ENCODE results near the gene CD22. TPM values are rescaled to one million over a fixed set of nuclear protein-coding genes. Genes with fewer than 3 reads are reported as not detected.

Gene CD22
- total RNA-seq, 1 experiment from 2014 or later: not detected

DNA sequence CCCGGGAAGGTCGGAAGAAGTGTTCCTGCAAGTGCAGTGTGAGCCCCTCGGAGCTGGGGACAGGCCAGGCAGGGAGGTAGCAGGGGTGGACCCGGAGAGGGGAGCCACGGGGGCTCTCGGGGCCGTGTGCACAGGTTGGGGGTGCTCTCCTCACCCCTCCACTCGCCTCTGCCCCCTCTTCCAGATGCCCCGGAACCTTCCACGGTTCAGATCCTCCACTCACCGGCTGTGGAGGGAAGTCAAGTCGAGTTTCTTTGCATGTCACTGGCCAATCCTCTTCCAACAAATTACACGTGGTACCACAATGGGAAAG is 9.0 kb downstream of the CD22 start:
- TF ChIP-seq, protein P1, sequence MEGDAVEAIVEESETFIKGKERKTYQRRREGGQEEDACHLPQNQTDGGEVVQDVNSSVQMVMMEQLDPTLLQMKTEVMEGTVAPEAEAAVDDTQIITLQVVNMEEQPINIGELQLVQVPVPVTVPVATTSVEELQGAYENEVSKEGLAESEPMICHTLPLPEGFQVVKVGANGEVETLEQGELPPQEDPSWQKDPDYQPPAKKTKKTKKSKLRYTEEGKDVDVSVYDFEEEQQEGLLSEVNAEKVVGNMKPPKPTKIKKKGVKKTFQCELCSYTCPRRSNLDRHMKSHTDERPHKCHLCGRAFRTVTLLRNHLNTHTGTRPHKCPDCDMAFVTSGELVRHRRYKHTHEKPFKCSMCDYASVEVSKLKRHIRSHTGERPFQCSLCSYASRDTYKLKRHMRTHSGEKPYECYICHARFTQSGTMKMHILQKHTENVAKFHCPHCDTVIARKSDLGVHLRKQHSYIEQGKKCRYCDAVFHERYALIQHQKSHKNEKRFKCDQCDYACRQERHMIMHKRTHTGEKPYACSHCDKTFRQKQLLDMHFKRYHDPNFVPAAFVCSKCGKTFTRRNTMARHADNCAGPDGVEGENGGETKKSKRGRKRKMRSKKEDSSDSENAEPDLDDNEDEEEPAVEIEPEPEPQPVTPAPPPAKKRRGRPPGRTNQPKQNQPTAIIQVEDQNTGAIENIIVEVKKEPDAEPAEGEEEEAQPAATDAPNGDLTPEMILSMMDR (IDR thresholded peaks at IDR 0.05; ENCODE audit: insufficient read depth in 1 of 2, low read depth in 1 of 2, low read length in 1 of 2, severe bottlenecking in 1 of 2, unreplicated experiment in 1 of 2): no peak
- Mint-ChIP-seq H3K36me3 (ENCODE audit: insufficient read depth, unreplicated experiment) (no peaks in the 10 kb centered on the region), H3K27me3 (ENCODE audit: insufficient read depth, unreplicated experiment) (peaks cover 5% of the 10 kb centered on the region), H3K4me1 (ENCODE audit: low read depth, unreplicated experiment) (no peaks in the 10 kb centered on the region), H3K9me3 (ENCODE audit: unreplicated experiment) (no peaks in the 10 kb centered on the region), H3K27ac (ENCODE audit: unreplicated experiment) (no peak overlapping the region), H3K4me3 (ENCODE audit: unreplicated experiment) (no peak overlapping the region)
- DNase-seq: no peak
- CTCF ChIA-PET: no interaction called here
- POLR2A ChIA-PET: no interaction called here
- intact Hi-C loops (cut with micrococcal nuclease; ENCODE audit: unreplicated experiment): no loop called here
- Histone ChIP-seq H3K4me3 (ENCODE audit: low read depth, low read length) (no peak overlapping the region), H3K27me3 (replicated peaks; ENCODE audit: control insufficient read depth, insufficient read depth, low read length) (no peaks in the 10 kb centered on the region), H3K9me3 (no peaks in the 10 kb centered on the region), H3K36me3 (ENCODE audit: control insufficient read depth, insufficient read depth, low read length) (no peaks in the 10 kb centered on the region), H3K4me1 (no peaks in the 10 kb centered on the region)
- BruUV-seq (replicated peaks): no TSS peak

DNA sequence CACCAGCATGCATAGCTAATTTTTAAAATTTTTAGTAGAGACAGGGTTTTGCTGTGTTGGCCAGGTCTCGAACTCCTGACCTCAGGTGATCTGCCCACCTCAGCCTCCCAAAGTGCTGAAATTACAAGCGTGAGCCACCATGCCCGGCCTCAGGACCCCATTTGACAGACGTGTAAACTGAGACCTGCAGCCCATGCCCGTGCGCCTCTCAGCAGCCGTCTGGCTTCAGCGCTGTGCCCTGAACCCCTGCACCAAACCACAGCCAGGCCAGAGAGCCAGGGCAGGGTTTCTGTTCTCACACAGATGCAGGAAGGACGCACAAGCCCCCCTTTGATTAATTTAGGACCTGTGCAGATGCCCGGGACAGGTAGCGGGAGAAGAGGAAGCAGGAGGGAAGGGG is 11.4 kb downstream of the CD22 start:
- H3K9me3 ChIP-seq: no peaks in the 10 kb centered on the region
- H3K4me1 ChIP-seq: no peaks in the 10 kb centered on the region
- no peaks in the 10 kb centered on the region for H3K36me3 ChIP-seq (ENCODE audit: control insufficient read depth, insufficient read depth, low read length)
- H3K4me1 Mint-ChIP-seq (ENCODE audit: low read depth, unreplicated experiment): no peaks in the 10 kb centered on the region
- H3K36me3 Mint-ChIP-seq (ENCODE audit: insufficient read depth, unreplicated experiment): no peaks in the 10 kb centered on the region
- BruUV-seq (replicated peaks): no TSS peak
- ChIA-PET POLR2A (no interaction called here), CTCF (no interaction called here)
- no peak for DNase-seq
- TF ChIP-seq, protein P1 (IDR thresholded peaks at IDR 0.05; ENCODE audit: insufficient read depth in 1 of 2, low read depth in 1 of 2, low read length in 1 of 2, severe bottlenecking in 1 of 2, unreplicated experiment in 1 of 2): no peak
- no peak overlapping the region for H3K4me3 ChIP-seq (ENCODE audit: low read depth, low read length)
- intact Hi-C loops (cut with micrococcal nuclease; ENCODE audit: unreplicated experiment): no loop called here
- H3K4me3 Mint-ChIP-seq (ENCODE audit: unreplicated experiment): no peak overlapping the region
- H3K27ac Mint-ChIP-seq (ENCODE audit: unreplicated experiment): no peak overlapping the region
- H3K9me3 Mint-ChIP-seq (ENCODE audit: unreplicated experiment): no peaks in the 10 kb centered on the region
- peaks cover 3% of the 10 kb centered on the region for H3K27me3 Mint-ChIP-seq (ENCODE audit: insufficient read depth, unreplicated experiment)
- no peaks in the 10 kb centered on the region for H3K27me3 ChIP-seq (replicated peaks; ENCODE audit: control insufficient read depth, insufficient read depth, low read length)

DNA sequence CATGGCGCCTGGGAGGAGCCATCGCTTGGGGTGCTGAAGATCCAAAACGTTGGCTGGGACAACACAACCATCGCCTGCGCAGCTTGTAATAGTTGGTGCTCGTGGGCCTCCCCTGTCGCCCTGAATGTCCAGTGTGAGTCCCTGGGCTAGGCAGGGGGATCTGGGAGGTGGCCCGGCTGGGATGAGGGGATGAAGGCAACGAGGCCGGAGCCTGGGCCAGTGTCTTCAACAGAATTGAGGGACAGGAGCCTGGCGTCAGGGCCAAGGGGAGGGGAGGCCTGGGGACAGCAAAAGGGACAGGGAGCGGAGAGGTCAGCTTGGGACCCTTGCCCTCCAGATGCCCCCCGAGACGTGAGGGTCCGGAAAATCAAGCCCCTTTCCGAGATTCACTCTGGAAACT is 12.0 kb downstream of the CD22 start:
- POLR2A ChIA-PET: no interaction called here
- Mint-ChIP-seq H3K9me3 (ENCODE audit: unreplicated experiment) (no peaks in the 10 kb centered on the region), H3K27me3 (ENCODE audit: insufficient read depth, unreplicated experiment) (peaks cover 3% of the 10 kb centered on the region), H3K4me1 (ENCODE audit: low read depth, unreplicated experiment) (no peaks in the 10 kb centered on the region), H3K27ac (ENCODE audit: unreplicated experiment) (no peak overlapping the region), H3K4me3 (ENCODE audit: unreplicated experiment) (no peak overlapping the region), H3K36me3 (ENCODE audit: insufficient read depth, unreplicated experiment) (no peaks in the 10 kb centered on the region)
- H3K4me3 ChIP-seq (ENCODE audit: low read depth, low read length): no peak overlapping the region
- no peaks in the 10 kb centered on the region for H3K27me3 ChIP-seq (replicated peaks; ENCODE audit: control insufficient read depth, insufficient read depth, low read length)
- DNase-seq: no peak
- intact Hi-C loops (cut with micrococcal nuclease; ENCODE audit: unreplicated experiment): no loop called here
- BruUV-seq (replicated peaks): no TSS peak
- no peaks in the 10 kb centered on the region for H3K36me3 ChIP-seq (ENCODE audit: control insufficient read depth, insufficient read depth, low read length)
- TF ChIP-seq, protein P1 (IDR thresholded peaks at IDR 0.05; ENCODE audit: insufficient read depth in 1 of 2, low read depth in 1 of 2, low read length in 1 of 2, severe bottlenecking in 1 of 2, unreplicated experiment in 1 of 2): no peak
- no peaks in the 10 kb centered on the region; the same call in 1 of the 2 replicates for H3K4me1 ChIP-seq
- CTCF ChIA-PET: interaction anchor here (0.6 kb wide), 1 partner anchor 73 kb away, joined by 3 read pairs; no protein-coding TSS in a partner anchor
- H3K9me3 ChIP-seq: no peaks in the 10 kb centered on the region
